Forelimb muscle (tissue), 1 donor: ENCODE measurements around the gene AOX1. TPM values are rescaled to one million over a fixed set of nuclear protein-coding genes. Genes with fewer than 3 reads are reported as not detected.
"Not testable (repeated sequence)": the region's sequence is repeated elsewhere in the genome, so short reads cannot be mapped to it uniquely, and the experiment has no call there.

Source experiments
- DNase-seq: peaks from one replicate; pipeline ENCODE4 v3.0.0-alpha.2; 2013; ENCODE audit warnings: low read depth
- polyA plus RNA-seq: library from polyadenylated mRNA; unstranded; fragments of 120-200 nt; gene quantifications from one replicate; pipeline ENCODE4 v1.2.1, GENCODE V29; 2013; ENCODE audit not compliant: insufficient read length

The AOX1 gene
- polyA plus RNA-seq, 1 donor = 0.67 TPM

GRCh38 chr2:200602584-200602983 lies 16.8 kb downstream of the AOX1 start:
- DNase-seq = no peak

- no peak for DNase-seq
Observed at GRCh38 chr2:200603972-200604371, 18.2 kb downstream of the AOX1 start.

GRCh38 chr2:200604571-200605255 lies 18.9 kb downstream of the AOX1 start:
- DNase-seq = no peak

- no peak for DNase-seq
Observed at GRCh38 chr2:200608341-200609027, 22.7 kb downstream of the AOX1 start.

GRCh38 chr2:200609028-200609614 lies 23.3 kb downstream of the AOX1 start:
- DNase-seq = no peak

- DNase-seq = not testable (repeated sequence)
Observed at GRCh38 chr2:200610217-200610616, 24.4 kb downstream of the AOX1 start.

- no peak for DNase-seq
Observed at GRCh38 chr2:200613692-200614091, 27.9 kb downstream of the AOX1 start.

GRCh38 chr2:200614249-200614648 lies 28.4 kb downstream of the AOX1 start:
- no peak for DNase-seq

- no peak for DNase-seq
Observed at GRCh38 chr2:200615247-200615646, 29.4 kb downstream of the AOX1 start.

- DNase-seq = no peak
Observed at GRCh38 chr2:200616193-200616592, 30.4 kb downstream of the AOX1 start.

GRCh38 chr2:200616656-200617055 lies 30.8 kb downstream of the AOX1 start:
- no peak for DNase-seq

GRCh38 chr2:200617156-200618053 lies 31.6 kb downstream of the AOX1 start:
- DNase-seq = no peak

GRCh38 chr2:200618054-200618419 lies 32.2 kb downstream of the AOX1 start:
- DNase-seq = no peak

- DNase-seq = no peak
Observed at GRCh38 chr2:200618590-200619021, 32.8 kb downstream of the AOX1 start.

GRCh38 chr2:200619279-200619678 lies 33.5 kb downstream of the AOX1 start:
- DNase-seq = no peak

GRCh38 chr2:200620606-200621390 lies 35.0 kb downstream of the AOX1 start:
- no peak for DNase-seq

GRCh38 chr2:200622106-200622505 lies 36.3 kb downstream of the AOX1 start:
- DNase-seq = no peak

- DNase-seq = no peak
Observed at GRCh38 chr2:200624026-200624425, 38.2 kb downstream of the AOX1 start.

GRCh38 chr2:200624658-200625057 lies 38.8 kb downstream of the AOX1 start:
- no peak for DNase-seq

- DNase-seq = no peak
Observed at GRCh38 chr2:200625282-200625681, 39.5 kb downstream of the AOX1 start.

- DNase-seq = no peak
Observed at GRCh38 chr2:200625958-200626363, 40.1 kb downstream of the AOX1 start.
